Endothelial cell of umbilical vein (primary cell): Measurements from ENCODE around the gene SMIM8. TPM values are rescaled to one million over a fixed set of nuclear protein-coding genes. Genes with fewer than 3 reads are reported as not detected.

Experiments used
- BruUV-seq: library from RNA; stranded (reverse); fragments of 400-500 nt; replicated peaks from 2 replicates; lab custom pipeline; 2021; lab: Mats Ljungman, UMichigan
- CTCF ChIA-PET: fragments of 300-600, 350-600 bp; sonication (Branson Sonifier 250); formaldehyde crosslinking; loops from one replicate; lab custom pipeline; 2021; ENCODE audit warnings: antibody characterized with exemption, inconsistent platforms; lab: Charles Lee
- POLR2A ChIA-PET: fragments of 300-600, 350-600 bp; sonication (Branson Sonifier 250); formaldehyde crosslinking; loops from one replicate; lab custom pipeline; 2021; ENCODE audit warnings: antibody characterized with exemption, inconsistent platforms; lab: Charles Lee
- DNase-seq: peaks from one replicate; pipeline ENCODE4 v3.0.0-alpha.2; 2011; ENCODE audit warnings: low read depth, low spot score
- FAIRE-seq: peaks from 2 replicates; lab custom pipeline; 2011; peaks lifted over from hg19 to GRCh38; lab: Jason Lieb, UNC
- H2AFZ ChIP-seq: 2 replicates; pipeline ENCODE4 v1.6.0; 2012; ENCODE audit warnings: low read depth, low read length, control low read depth, inconsistent platforms
- H3K27ac ChIP-seq: 2 replicates; pipeline ENCODE4 v1.5.1; 2011; ENCODE audit warnings: low read depth, mild to moderate bottlenecking, control low read depth, low read length, moderate library complexity; ENCODE audit not compliant: insufficient read depth
- H3K27me3 ChIP-seq, 2 experiments: 2 replicates each; pipeline versions ENCODE4 v1.6.0 to v1.6.1; 2011; ENCODE audit warnings: low read length in 2 of 2, mixed read lengths in 1 of 2; ENCODE audit not compliant: control insufficient read depth in 2 of 2, insufficient read depth in 2 of 2
- H3K36me3 ChIP-seq, 2 experiments: 2 replicates in 1 of 2; 3 replicates in 1 of 2; pipeline ENCODE4 v1.5.1; 2011; ENCODE audit warnings: low read length in 2 of 2, mild to moderate bottlenecking in 1 of 2, moderate library complexity in 1 of 2; ENCODE audit not compliant: control insufficient read depth in 2 of 2, insufficient read depth in 2 of 2; ENCODE audit errors: extremely low read depth in 1 of 2
- H3K4me1 ChIP-seq: 3 replicates; pipeline ENCODE4 v1.5.1; 2011; ENCODE audit warnings: mild to moderate bottlenecking, low read length; ENCODE audit not compliant: control insufficient read depth, insufficient read depth; ENCODE audit errors: extremely low read depth
- H3K4me2 ChIP-seq: 2 replicates; pipeline ENCODE4 v1.6.1; 2011; ENCODE audit warnings: low read length, control low read depth, mixed read lengths; ENCODE audit not compliant: insufficient read depth
- H3K4me3 ChIP-seq, 3 experiments: fragments of 200-600 bp in 1 of 3; sonication (generic), shearing (Covaris generic) in 1 of 3; replicated peaks in 1 of 3; 2 replicates each; pipeline ENCODE4 v1.5.1; 2011 to 2016; ENCODE audit warnings: control low read depth in 3 of 3, low read length in 3 of 3, mild to moderate bottlenecking in 2 of 3, inconsistent platforms in 1 of 3, low read depth in 1 of 3, moderate library complexity in 1 of 3; ENCODE audit not compliant: insufficient read depth in 1 of 3
- H3K79me2 ChIP-seq: 2 replicates; pipeline ENCODE4 v1.6.0; 2012; ENCODE audit warnings: low read length, inconsistent platforms; ENCODE audit not compliant: control insufficient read depth, insufficient read depth
- H3K9ac ChIP-seq: replicated peaks from 2 replicates; pipeline ENCODE3; 2011; ENCODE audit warnings: low read length, control low read depth; ENCODE audit not compliant: insufficient read depth; ENCODE audit errors: extremely low read depth
- H3K9me1 ChIP-seq: replicated peaks from 3 replicates; pipeline ENCODE4 v1.6.0; 2011; ENCODE audit warnings: mild to moderate bottlenecking, low read length; ENCODE audit not compliant: control insufficient read depth, insufficient read depth; ENCODE audit errors: extremely low read depth
- H3K9me3 ChIP-seq: replicated peaks from 2 replicates; pipeline ENCODE4 v1.5.1; 2012; ENCODE audit warnings: low read length, inconsistent platforms; ENCODE audit not compliant: control insufficient read depth, insufficient read depth
- H4K20me1 ChIP-seq: replicated peaks from 2 replicates; pipeline ENCODE3; 2011; ENCODE audit warnings: mild to moderate bottlenecking, low read length; ENCODE audit not compliant: control insufficient read depth, insufficient read depth; ENCODE audit errors: extremely low read depth
- EZH2 ChIP-seq: IDR thresholded peaks from 2 replicates; pipeline ENCODE4 v1.6.1; 2012; ENCODE audit warnings: borderline replicate concordance, low read depth, mild to moderate bottlenecking, moderate library complexity, low read length, inconsistent platforms; ENCODE audit not compliant: severe bottlenecking
- FOS ChIP-seq: IDR thresholded peaks from 2 replicates; pipeline ENCODE4 v1.6.1; 2011; ENCODE audit warnings: mild to moderate bottlenecking, low read length, moderate library complexity, borderline replicate concordance; ENCODE audit not compliant: insufficient read depth
- GATA2 ChIP-seq: IDR thresholded peaks from 2 replicates; pipeline ENCODE4 v1.7.0; 2011; ENCODE audit warnings: low read depth, mild to moderate bottlenecking, moderate library complexity, mixed read lengths, low read length; ENCODE audit not compliant: insufficient read length, insufficient read depth
- JUN ChIP-seq: IDR thresholded peaks from 2 replicates; pipeline ENCODE4 v1.6.1; 2011; ENCODE audit warnings: borderline replicate concordance, low read depth; ENCODE audit not compliant: insufficient read length, insufficient read depth
- MYC ChIP-seq: IDR thresholded peaks from one replicate; pipeline ENCODE4 v1.6.1; 2011; ENCODE audit warnings: mild to moderate bottlenecking, low read depth, low read length
- POLR2A ChIP-seq: IDR thresholded peaks from 2 replicates; pipeline ENCODE4 v1.6.1; 2012; ENCODE audit warnings: low read depth, mild to moderate bottlenecking, control low read depth, low read length
- POLR2AphosphoS5 ChIP-seq: IDR thresholded peaks from 2 replicates; pipeline ENCODE4 v1.6.1; 2012; ENCODE audit warnings: low read depth, mild to moderate bottlenecking, control low read depth, low read length, moderate library complexity; ENCODE audit not compliant: insufficient read depth
- dilution Hi-C: fragments of 300-500 bp; cut with MboI; formaldehyde crosslinking; loops from one replicate; pipeline ENCODE4 v1.15.0; 2019; ENCODE audit warnings: low sequenced_read_pairs; ENCODE audit not compliant: extremely low pct_ligation_motif_present
- intact Hi-C: fragments of 100-400 bp; cut with micrococcal nuclease; formaldehyde crosslinking; loops from one replicate; pipeline ENCODE4 v1.10.0; 2022
- polyA plus RNA-seq, 4 experiments: library from polyadenylated mRNA; depleted of rRNA in 3 of 4; stranded (reverse) in 3 of 4; unstranded in 1 of 4; fragments of >200 nt; gene quantifications; 2 replicates each; pipeline versions ENCODE4 v1.2.1 to v1.2.3, GENCODE V29; 2011 to 2012; ENCODE audit warnings: missing spikeins in 1 of 4
- total RNA-seq: library from RNA; stranded (reverse); gene quantifications from 2 replicates; pipeline ENCODE4 v1.2.3, GENCODE V29; 2021
- TF ChIP-seq, protein P1 (sequence below): IDR thresholded peaks from 2 replicates; pipeline ENCODE4 v1.6.1; 2011; ENCODE audit not compliant: insufficient read depth, insufficient read length
- TF ChIP-seq, protein P2 (sequence below), 2 donors: IDR thresholded peaks; 1 replicate in 1 of 2; 2 replicates in 1 of 2; pipeline ENCODE4 v1.5.1; 2011; ENCODE audit warnings: low read length in 2 of 2, mild to moderate bottlenecking in 2 of 2, moderate library complexity in 2 of 2, control low read depth in 1 of 2, inconsistent platforms in 1 of 2, low read depth in 1 of 2; ENCODE audit not compliant: insufficient read depth in 1 of 2; ENCODE audit errors: extremely low read depth in 1 of 2

SMIM8 gene
- total and polyA plus RNA-seq, 2 donors (not counting 3 experiments of a cell fraction or from before 2014, with no cell fraction given), result 2.0 to 8.4 TPM

DNA sequence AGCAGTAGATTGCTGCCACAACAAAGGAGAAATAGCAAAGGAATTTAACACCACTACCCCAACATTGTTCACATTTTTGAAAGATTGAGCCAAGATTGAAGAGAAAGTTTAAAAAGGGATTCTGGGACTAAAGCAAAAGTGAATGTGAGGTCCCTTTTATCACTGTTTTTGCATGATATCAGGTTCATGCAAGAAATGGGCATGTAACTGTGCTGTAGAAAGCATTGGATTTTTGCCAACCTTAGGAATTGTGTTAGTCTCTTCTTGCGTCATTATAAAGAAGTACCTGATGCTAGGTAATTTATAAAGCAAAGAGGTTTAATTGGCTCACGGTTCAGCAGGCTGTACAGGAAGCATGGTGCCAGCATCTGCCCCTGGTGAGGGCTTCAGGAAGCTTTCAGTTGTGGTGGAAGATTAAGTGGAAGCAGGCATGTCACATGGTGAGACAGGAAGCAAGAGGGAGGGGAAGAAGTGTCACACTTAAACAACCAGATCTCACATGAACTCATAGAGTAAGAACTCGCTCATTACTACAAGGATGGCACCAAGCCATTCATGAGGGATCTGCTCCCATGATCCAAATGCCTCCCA is 11.3 kb downstream of the SMIM8 start:
- BruUV-seq, result no TSS peak
- dilution Hi-C loops, result no loop called here

More for the DNA sequence above, 11.3 kb downstream of the SMIM8 start:
- H3K4me2 ChIP-seq, result no peak overlapping the region
- intact Hi-C loops, result no loop called here
- no peaks in the 10 kb centered on the region for H3K9me1 ChIP-seq
- H3K27me3 ChIP-seq, result no peaks in the 10 kb centered on the region
- H4K20me1 ChIP-seq, result no peaks in the 10 kb centered on the region
- POLR2A ChIA-PET, result no interaction called here
- no peaks in the 10 kb centered on the region for H3K36me3 ChIP-seq
- DNase-seq (no peak), FAIRE-seq (peak; percentile 8)
- no peak overlapping the region for H3K4me3 ChIP-seq
- H3K9ac ChIP-seq, result no peak overlapping the region
- no peaks in the 10 kb centered on the region for H3K79me2 ChIP-seq
- H3K9me3 ChIP-seq, result no peaks in the 10 kb centered on the region
- no peak overlapping the region for H2AFZ ChIP-seq
- H3K27ac ChIP-seq, result no peak overlapping the region
- CTCF ChIA-PET, result no interaction called here
- TF ChIP-seq EZH2 (no peak), POLR2A (no peak), MYC (no peak), GATA2 (no peak), POLR2AphosphoS5 (no peak), FOS (no peak), JUN (no peak)
- TF ChIP-seq, protein P1, sequence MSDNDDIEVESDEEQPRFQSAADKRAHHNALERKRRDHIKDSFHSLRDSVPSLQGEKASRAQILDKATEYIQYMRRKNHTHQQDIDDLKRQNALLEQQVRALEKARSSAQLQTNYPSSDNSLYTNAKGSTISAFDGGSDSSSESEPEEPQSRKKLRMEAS, result no peak
- TF ChIP-seq, protein P2, sequence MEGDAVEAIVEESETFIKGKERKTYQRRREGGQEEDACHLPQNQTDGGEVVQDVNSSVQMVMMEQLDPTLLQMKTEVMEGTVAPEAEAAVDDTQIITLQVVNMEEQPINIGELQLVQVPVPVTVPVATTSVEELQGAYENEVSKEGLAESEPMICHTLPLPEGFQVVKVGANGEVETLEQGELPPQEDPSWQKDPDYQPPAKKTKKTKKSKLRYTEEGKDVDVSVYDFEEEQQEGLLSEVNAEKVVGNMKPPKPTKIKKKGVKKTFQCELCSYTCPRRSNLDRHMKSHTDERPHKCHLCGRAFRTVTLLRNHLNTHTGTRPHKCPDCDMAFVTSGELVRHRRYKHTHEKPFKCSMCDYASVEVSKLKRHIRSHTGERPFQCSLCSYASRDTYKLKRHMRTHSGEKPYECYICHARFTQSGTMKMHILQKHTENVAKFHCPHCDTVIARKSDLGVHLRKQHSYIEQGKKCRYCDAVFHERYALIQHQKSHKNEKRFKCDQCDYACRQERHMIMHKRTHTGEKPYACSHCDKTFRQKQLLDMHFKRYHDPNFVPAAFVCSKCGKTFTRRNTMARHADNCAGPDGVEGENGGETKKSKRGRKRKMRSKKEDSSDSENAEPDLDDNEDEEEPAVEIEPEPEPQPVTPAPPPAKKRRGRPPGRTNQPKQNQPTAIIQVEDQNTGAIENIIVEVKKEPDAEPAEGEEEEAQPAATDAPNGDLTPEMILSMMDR (IDR thresholded peaks at IDR 0.05; ENCODE audit: extremely low read depth in 1 of 2, insufficient read depth in 1 of 2, low read depth in 1 of 2, low read length in 2 of 2), result no peak
- H3K4me1 ChIP-seq, result no peaks in the 10 kb centered on the region
